Mucosa of stomach (tissue), 1 donor: ENCODE data around the gene GKN1.
A peak's percentile ranks its signal among the peaks of the same experiment; 100 is the strongest.

Experiments used
- H3K27me3 ChIP-seq: one replicate; pipeline ENCODE4 v1.7.0; 2013; ENCODE audit warnings: mild to moderate bottlenecking, low read length; ENCODE audit not compliant: control insufficient read depth, insufficient read depth
- H3K36me3 ChIP-seq: one replicate; pipeline ENCODE4 v1.7.0; 2013; ENCODE audit warnings: low read length; ENCODE audit not compliant: control insufficient read depth, insufficient read depth
- H3K4me1 ChIP-seq: one replicate; pipeline ENCODE4 v1.7.0; 2013; ENCODE audit warnings: mild to moderate bottlenecking, low read length; ENCODE audit not compliant: control insufficient read depth, insufficient read depth
- H3K4me3 ChIP-seq: one replicate; pipeline ENCODE4 v1.7.0; 2013; ENCODE audit warnings: low read length
- H3K9ac ChIP-seq: one replicate; pipeline ENCODE4 v1.7.0; 2013; ENCODE audit warnings: mild to moderate bottlenecking, low read length, moderate library complexity
- H3K9me3 ChIP-seq: one replicate; pipeline ENCODE4 v1.7.0; 2013; ENCODE audit warnings: mild to moderate bottlenecking, low read length, moderate library complexity; ENCODE audit not compliant: control insufficient read depth
- donor health status: Pancreatic carcinoma.

Gene GKN1

DNA sequence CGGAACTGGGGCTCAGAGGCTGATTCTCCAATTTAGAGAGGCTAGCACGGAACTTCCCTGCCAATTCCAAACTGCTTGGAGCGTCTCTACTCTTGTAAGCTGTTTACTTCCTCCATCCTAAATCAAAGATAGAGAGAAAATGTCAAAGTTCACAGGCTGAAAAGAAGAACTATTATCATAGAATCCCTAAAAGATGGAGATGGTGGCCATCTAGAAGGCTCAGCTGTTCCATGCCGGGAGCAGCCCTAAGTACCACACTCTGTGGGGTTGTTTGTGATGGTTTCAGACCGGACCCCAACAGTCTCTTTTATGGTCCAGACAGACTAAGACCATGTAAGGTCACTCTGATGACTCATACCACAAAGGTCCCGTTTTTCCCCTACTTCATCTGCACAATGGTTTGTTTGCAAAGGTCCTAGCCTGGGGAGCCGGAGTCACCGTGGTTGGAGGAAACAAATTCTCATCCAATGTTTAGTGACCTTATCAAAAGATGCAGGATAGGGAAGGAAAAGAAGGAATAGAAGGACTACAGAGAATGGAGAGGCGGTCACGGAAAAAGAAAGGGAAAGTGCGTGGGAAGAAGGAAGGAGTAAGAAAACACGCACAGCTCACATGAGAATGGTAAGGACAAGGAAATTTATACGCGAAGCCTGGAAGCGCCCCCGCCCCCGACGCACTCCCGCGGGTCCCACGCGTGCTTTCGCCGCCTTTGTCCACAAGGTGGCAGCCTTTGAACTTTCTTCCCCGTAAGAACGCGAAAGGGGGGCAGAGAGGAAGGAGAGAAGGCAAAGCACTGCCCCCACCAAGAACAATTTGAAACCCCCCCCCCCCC is 38.1 kb downstream of the GKN1 start:
- peaks cover 33% of the 10 kb centered on the region for H3K4me1 ChIP-seq
- no peaks in the 10 kb centered on the region for H3K36me3 ChIP-seq
- peak overlapping the region; percentile 69 for H3K9ac ChIP-seq
- peak overlapping the region; percentile 73 for H3K4me3 ChIP-seq
- H3K9me3 ChIP-seq = no peaks in the 10 kb centered on the region
- H3K27me3 ChIP-seq = peaks cover 12% of the 10 kb centered on the region

DNA sequence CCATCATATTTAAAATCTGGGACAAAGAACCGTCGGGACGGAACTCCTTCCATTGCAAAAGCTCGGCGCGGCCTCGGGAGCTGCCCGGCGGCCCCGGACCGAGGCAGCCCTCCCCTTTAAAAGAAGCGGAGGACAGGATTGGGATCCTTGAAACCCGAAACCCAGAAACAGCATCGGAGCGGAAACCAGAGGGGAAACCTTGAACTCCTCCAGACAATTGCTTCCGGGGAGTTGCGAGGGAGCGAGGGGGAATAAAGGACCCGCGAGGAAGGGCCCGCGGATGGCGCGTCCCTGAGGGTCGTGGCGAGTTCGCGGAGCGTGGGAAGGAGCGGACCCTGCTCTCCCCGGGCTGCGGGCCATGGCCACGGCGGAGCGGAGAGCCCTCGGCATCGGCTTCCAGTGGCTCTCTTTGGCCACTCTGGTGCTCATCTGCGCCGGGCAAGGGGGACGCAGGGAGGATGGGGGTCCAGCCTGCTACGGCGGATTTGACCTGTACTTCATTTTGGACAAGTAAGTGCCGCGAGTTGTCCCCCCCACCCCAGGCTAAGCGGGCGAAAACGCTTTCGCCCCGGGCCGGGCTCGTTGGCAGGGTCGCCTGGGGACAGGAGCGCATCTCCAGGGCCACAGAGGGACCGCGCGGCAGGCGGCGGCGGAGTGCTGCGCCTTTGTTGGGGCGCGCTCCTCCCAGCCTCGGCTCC is 38.9 kb downstream of the GKN1 start, which contains the start of gene ANTXR1:
TSS of gene ANTXR1 (plus strand) at position 38 of the 698 bp plus-strand sequence. CDS start at position 359, 321 bp downstream.
- H3K4me1 ChIP-seq = peaks cover 33% of the 10 kb centered on the region
- H3K9ac ChIP-seq = peak within 1 kb of the TSS; percentile 69
- peaks cover 12% of the 10 kb centered on the region for H3K27me3 ChIP-seq
- H3K9me3 ChIP-seq = no peaks in the 10 kb centered on the region
- H3K4me3 ChIP-seq = peak within 1 kb of the TSS; percentile 73
- no peaks in the 10 kb centered on the region for H3K36me3 ChIP-seq

DNA sequence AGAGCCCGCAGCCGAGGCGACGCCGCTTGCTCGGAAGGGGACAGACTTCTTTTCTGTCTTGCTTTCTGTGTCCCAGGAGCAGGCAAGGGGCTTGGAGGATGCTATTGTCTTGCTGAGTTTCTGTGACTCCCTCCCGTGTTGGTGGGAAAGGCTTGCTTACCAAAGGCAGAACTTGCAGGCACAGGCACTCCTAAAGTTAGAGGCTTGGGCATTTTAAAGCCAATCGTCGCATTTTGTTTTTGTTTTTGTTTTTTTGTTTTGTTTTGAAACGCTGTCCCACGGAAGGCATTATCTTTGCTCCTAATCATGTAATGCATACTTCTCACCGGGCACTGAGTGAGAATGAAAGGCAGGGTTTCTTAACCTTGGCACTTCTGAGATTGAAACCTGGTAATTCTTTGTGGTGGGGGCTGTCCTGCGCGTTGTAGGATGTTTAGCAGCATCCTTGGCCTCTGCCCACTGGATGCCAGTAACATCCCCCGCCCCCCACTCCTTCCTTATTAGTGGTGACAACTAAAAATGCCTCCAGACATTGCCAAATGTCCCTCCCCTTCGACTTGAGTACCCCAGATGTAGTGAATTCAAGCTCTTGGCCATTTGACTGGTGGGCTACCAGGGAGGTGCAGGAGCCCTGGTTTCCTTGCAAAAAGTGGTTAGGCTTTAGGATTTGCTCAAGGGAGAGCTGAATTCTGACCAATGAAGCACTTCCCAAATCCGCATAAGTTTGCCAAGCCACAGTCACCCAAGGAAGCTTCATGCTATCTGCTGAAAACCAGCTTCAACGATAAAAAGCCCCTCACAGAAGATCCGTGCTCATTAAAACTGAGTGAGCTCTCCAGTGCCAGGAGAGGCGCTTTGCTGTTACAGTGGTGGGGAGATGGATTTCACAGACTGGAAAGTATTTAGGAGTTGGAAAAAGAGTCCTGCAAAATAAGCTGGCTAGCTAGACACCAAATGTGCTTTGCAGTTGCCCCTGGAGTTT is 39.7 kb downstream of the GKN1 start:
- Histone ChIP-seq H3K4me3 (peak overlapping the region; percentile 73), H3K9me3 (no peaks in the 10 kb centered on the region), H3K27me3 (peaks cover 12% of the 10 kb centered on the region), H3K4me1 (peaks cover 31% of the 10 kb centered on the region), H3K36me3 (no peaks in the 10 kb centered on the region), H3K9ac (peak overlapping the region; percentile 69)

DNA sequence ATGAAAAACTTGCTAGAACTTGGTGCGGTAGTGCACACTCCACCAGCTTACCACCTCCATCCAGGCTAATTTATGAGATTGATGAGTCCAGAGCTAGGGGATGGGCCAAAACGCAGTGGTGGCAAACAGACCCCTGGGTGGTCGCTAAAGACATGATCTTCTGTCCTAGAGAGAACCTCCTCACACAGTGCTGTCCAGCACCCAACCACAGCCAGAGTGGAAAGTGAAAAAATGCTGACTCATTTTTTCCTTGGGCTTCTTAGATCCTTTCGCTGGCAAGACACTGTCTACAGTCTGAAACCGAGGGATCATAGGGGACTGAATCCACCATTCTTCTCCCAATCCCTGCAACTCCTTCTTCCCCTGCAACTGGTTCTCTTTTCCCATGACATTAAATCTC is 42.6 kb downstream of the GKN1 start:
- Histone ChIP-seq H3K9me3 (no peaks in the 10 kb centered on the region), H3K4me3 (no peak overlapping the region), H3K36me3 (no peaks in the 10 kb centered on the region), H3K4me1 (peaks cover 12% of the 10 kb centered on the region), H3K9ac (no peak overlapping the region), H3K27me3 (peaks cover 12% of the 10 kb centered on the region)

DNA sequence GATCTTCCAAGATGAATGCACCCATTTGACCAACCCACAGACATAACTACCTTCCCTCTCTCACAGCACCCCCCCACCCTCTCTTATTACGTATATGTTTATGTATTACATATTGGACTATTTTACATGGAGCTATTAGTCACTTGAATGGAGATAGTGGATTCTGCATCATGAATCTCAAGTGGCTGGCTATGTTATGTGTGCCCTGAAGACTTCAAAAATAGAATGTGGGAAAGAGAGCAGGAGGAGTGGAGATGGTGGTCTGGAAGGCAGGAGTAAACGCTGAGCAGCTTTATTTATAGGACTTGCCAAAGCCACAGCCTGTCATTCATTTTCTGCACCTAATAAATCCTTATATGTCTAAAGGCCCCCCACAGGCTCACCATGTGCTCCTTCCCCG is 43.4 kb downstream of the GKN1 start:
- H3K4me3 ChIP-seq = no peak overlapping the region
- no peak overlapping the region for H3K9ac ChIP-seq
- H3K9me3 ChIP-seq = no peaks in the 10 kb centered on the region
- no peaks in the 10 kb centered on the region for H3K36me3 ChIP-seq
- H3K27me3 ChIP-seq = peaks cover 12% of the 10 kb centered on the region
- H3K4me1 ChIP-seq = peaks cover 12% of the 10 kb centered on the region

DNA sequence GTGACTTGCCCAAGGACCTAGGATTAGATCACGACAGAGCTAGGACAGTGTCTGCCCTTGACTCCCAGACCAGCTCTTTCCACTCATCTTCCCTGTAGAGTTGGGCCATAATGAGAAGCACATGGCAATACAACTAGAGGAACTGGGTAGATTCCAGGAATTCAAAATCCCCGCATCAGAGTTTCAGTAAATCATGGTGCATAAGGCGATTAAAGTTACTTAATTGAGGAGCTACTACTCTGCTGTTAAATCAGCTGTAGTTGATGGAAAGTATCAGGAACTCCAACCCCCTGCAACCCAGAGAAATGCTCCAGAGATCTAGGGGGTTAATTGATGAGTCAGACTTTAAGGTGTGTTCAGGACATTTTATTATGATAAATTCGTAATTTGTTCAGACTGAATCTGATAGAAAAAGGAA is 44.3 kb downstream of the GKN1 start:
- peaks cover 10% of the 10 kb centered on the region for H3K4me1 ChIP-seq

DNA sequence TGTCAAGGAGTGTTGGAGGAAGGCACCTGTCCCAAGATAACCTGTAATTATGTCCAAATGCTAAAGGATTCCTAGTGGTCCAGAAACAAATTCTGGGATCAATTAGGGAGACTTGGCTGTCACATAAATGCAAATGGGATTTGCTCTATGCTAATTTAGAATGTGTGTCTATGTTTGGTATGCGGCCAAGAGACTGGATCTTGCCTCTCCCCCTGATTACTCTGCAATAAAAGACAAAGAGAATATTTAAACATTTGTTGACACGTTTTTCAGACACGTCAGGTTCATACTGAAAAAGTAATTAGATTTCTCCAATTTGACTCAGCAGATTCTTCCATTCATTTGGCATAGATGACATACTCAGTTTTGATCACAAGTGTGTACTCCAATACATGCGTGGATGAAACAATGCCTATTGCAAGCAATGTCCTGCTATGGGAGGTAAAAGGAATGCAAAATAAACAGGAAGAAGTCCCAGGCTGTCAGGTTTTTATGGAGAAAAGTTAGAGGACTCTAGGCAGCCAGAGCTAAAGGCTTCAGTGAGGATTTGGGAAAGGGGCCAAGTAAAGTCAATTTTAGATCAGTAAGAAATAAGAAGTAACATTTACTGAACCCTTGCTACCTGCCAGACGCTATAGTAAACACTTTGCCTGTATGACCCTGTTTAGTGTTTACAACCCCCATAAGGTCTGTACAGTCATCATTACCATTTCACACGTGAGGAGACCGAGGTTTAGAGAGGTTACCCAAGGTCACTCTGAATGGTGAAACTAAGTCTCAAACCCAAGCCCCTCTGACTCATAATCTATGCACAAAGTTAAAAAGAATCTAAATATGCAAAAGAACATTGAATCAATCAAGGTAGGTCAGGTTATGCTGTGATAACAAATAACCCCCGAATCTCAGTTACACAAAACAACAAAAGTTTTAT is 46.3 kb downstream of the GKN1 start:
- H3K27me3 ChIP-seq = no peaks in the 10 kb centered on the region
- no peak overlapping the region for H3K9ac ChIP-seq
- no peak overlapping the region for H3K4me3 ChIP-seq
- peaks cover 11% of the 10 kb centered on the region for H3K4me1 ChIP-seq
- no peaks in the 10 kb centered on the region for H3K36me3 ChIP-seq
- no peaks in the 10 kb centered on the region for H3K9me3 ChIP-seq

More for the DNA sequence above, 44.3 kb downstream of the GKN1 start:
- Histone ChIP-seq H3K9ac (no peak overlapping the region), H3K4me3 (no peak overlapping the region), H3K36me3 (no peaks in the 10 kb centered on the region), H3K9me3 (no peaks in the 10 kb centered on the region), H3K27me3 (peaks cover 12% of the 10 kb centered on the region)

DNA sequence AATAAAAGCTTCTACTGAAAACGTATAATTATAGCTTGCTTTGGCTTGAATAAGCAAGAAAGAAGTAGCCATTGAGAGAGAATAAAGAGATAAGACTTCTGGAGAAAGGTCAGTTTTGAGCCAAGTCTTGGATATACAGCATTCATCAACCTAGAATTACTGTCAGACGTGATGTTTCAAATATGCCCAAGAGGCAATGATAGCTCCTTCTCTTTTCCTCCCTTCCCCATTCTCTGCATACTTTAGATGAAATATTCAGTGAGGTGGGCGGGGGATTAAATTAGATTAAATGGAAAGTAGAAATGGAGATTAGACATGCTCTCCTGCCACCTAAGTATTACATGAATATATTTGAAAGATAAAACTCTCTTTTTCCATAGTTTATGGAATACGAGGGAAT is 47.3 kb downstream of the GKN1 start:
- Histone ChIP-seq H3K4me3 (no peak overlapping the region), H3K4me1 (peaks cover 11% of the 10 kb centered on the region)

DNA sequence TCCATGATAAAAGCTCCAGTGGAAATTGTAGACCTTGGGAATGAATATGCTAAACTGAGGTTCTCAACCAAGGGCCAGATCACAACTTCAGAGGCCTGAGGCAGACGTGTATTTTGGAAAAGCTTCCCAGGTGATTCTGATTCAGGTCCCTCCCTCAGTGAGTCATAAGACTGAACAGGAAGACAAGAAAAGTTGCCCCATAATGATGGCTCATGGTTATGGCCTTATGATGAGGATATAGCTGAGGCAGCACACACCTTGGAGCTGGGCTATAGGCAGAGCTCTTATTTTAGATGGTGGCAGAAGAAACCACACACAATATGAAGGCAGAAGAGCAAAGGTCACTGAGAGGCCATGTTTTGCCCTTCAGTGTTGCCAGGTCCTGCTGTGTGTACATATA is 48.1 kb downstream of the GKN1 start:
- Histone ChIP-seq H3K36me3 (no peaks in the 10 kb centered on the region), H3K4me3 (no peak overlapping the region), H3K27me3 (no peaks in the 10 kb centered on the region), H3K9me3 (no peaks in the 10 kb centered on the region), H3K9ac (no peak overlapping the region), H3K4me1 (peaks cover 8% of the 10 kb centered on the region)

More for the DNA sequence above, 47.3 kb downstream of the GKN1 start:
- H3K27me3 ChIP-seq = no peaks in the 10 kb centered on the region
- H3K9ac ChIP-seq = no peak overlapping the region
- no peaks in the 10 kb centered on the region for H3K36me3 ChIP-seq
- no peaks in the 10 kb centered on the region for H3K9me3 ChIP-seq

DNA sequence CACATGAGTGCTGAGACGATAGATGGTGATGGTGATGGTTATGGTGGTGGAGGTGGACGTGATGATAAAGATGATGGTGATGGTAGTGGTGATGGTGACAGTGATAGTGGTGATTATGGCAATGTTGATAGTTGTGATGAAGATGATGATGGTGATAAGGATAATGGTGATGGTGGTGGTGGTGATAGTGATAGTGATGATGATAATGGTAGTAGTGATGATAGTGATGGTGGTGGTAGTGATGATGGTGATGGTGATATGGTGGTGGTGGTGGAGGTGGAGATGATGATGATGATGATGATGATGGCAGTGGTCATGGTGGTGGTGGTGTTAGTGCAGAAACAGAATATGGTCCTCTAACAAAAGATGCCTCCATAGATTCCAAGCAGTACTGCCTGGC is 48.8 kb downstream of the GKN1 start:
- Histone ChIP-seq H3K9ac (no peak overlapping the region), H3K4me3 (no peak overlapping the region), H3K9me3 (no peaks in the 10 kb centered on the region), H3K27me3 (no peaks in the 10 kb centered on the region), H3K36me3 (no peaks in the 10 kb centered on the region), H3K4me1 (peaks cover 8% of the 10 kb centered on the region)

DNA sequence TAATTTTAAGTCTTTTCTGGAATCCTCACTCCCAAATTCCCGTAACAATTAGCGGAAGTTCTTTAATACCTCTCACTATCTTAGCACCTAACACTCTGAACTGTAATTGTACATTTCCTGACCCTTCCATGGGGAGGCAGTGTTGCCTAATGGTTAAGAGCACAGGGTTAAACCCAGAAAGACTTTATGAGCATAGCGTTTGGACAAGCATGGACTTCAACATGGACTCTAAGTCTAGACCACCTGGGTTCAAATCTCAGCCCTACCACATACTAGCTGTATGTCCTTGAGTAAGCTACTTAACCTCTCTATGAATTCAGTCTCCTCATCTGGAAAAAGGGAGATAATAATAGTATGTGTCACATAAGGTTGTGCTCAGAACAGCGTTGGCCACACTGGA is 51.6 kb downstream of the GKN1 start:
- H3K9ac ChIP-seq = no peak overlapping the region
- no peaks in the 10 kb centered on the region for H3K27me3 ChIP-seq
- peaks cover 8% of the 10 kb centered on the region for H3K4me1 ChIP-seq
- H3K36me3 ChIP-seq = no peaks in the 10 kb centered on the region
- H3K4me3 ChIP-seq = no peak overlapping the region
- H3K9me3 ChIP-seq = no peaks in the 10 kb centered on the region
